ENCODE measurements around the gene RPS6KB2.

RPS6KB2 gene

GRCh38 chr11:67429722-67430121, 1.4 kb downstream of the RPS6KB2 start:
- DNase-seq (ENCODE audit: low spot score), result no peak

DNA sequence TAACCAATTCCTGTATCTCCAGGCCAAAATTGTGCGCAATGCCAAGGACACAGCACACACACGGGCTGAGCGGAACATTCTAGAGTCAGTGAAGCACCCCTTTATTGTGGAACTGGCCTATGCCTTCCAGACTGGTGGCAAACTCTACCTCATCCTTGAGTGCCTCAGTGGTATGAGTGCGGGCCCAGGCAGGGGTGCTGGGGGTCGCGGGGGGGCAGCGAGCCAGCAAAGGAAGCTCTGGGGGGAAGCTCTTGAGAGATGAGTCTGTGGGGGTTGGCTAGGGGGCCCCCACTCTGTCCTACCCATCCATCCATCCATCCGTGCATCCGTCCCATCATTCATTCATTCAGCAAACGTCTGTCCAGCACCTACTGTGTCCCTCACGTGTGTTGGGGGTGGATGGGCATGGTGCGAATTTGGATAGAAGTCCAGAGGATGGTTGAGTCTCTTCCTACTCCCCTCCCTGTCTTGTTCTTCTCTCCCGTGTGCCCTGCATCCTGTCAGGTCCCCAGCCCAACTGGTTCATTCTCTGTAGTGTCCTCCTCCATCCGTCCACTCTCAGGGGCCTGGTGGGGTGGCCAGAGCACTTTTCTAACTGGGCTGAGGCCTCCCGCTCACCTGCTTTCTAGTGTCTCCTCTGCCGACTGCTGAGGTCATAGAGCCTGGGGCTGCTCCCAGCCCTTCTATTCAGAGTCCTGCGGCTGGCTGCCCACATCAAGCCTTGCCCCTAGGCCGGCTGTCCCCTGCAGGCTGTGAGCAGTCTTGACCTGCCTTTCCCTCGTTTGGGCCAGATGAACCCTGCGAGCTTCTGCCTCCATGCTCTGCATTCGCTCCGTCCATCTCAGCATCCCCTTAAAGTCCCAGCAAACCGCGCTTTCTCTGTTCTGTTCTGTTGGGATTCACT, 3.3 kb downstream of the RPS6KB2 start:
- DNase-seq (ENCODE audit: low spot score), result no peak

- DNase-seq (ENCODE audit: low spot score), result no peak
Measured at GRCh38 chr11:67432655-67433349, 4.5 kb downstream of the RPS6KB2 start.

DNA sequence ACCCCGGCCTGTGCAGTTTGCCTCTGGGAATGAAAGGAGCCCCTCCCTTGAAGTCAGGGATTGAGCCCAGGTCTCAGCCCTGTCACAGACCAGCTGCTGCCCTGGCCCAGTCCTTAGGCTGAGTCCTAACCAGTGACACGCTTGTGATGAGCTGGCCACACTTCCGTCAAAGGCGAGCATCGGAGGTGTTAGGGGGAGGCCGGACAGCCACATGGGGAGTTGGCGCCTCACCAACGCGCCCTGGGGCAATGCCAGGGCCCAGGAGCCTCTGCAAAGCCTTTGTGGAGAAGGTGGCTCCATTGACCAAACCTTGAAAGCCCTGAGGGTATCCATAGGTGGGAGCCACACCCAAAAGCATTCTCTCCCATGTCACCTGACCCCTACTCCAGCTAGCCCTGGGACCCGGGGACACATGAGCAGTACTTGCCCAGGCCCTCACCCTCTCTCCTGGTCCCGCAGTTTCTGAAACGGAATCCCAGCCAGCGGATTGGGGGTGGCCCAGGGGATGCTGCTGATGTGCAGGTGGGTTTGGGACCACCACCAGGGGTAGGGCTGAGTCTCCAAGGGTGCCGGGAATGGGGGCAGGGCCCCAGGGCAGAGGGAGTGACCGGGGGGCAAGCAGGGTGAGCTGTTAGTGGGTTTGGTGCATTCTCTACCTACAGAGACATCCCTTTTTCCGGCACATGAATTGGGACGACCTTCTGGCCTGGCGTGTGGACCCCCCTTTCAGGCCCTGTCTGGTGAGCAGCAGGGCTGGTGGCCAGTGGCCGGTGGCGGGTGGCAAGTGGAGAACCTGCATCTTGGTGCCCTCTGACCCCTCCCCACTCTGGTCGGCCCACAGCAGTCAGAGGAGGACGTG, 5.5 kb downstream of the RPS6KB2 start:
- DNase-seq (ENCODE audit: low spot score), result no peak

DNA sequence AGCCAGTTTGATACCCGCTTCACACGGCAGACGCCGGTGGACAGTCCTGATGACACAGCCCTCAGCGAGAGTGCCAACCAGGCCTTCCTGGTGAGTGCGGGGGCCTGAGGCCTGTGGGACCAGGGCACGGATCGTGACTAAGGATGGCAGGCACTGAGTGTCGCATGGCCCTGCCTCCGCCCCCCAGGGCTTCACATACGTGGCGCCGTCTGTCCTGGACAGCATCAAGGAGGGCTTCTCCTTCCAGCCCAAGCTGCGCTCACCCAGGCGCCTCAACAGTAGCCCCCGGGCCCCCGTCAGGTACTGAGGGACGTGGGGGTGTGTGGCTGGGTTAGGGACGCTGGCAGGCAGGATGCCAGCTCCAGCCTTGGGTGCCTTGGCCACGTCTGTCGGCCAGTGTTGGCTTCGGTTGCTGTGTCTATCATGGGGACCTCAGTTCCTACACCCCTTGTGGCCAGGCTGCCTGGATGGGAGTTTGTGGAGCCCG, 6.1 kb downstream of the RPS6KB2 start:
- DNase-seq (ENCODE audit: low spot score), result no peak

GRCh38 chr11:67435031-67435726, 6.9 kb downstream of the RPS6KB2 start:
- DNase-seq (ENCODE audit: low spot score), result no peak

DNA sequence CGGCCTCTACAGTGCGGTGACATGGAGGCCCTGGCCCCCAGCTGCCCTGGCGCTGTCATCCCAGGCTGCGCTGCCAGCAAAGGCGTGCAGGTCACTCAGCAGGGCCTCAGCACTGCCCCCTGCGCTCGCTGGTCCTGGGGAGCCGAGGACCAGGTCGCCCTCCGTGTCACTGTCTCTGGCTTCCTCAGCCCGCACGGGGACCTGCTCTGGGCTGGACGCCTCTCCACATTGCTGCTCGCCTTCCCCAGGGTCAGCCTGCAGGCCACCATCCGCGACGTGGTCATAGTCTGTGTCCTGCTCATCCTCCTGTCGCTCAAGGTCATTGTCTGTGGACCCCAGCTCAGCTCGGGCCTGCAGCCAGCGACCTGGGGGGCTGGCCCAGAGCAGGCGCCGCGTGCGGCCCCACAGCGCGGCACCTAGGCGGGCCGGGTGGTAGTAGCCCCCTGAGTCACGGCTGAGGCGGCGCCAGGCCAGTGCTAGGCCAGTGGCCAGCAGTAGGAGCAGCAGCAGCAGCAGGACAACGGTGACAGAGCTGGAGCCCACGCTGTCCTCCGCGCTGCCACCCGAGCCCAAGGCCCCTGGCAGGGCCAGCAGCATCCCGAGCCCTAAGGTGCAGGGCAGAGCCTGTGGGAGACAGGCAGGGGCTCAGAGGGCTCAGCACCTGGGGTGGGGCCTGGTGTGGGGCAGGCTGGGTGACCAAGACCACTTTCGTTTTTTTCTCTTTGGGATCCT, 7.6 kb downstream of the RPS6KB2 start:
- DNase-seq (ENCODE audit: low spot score), result no peak

DNA sequence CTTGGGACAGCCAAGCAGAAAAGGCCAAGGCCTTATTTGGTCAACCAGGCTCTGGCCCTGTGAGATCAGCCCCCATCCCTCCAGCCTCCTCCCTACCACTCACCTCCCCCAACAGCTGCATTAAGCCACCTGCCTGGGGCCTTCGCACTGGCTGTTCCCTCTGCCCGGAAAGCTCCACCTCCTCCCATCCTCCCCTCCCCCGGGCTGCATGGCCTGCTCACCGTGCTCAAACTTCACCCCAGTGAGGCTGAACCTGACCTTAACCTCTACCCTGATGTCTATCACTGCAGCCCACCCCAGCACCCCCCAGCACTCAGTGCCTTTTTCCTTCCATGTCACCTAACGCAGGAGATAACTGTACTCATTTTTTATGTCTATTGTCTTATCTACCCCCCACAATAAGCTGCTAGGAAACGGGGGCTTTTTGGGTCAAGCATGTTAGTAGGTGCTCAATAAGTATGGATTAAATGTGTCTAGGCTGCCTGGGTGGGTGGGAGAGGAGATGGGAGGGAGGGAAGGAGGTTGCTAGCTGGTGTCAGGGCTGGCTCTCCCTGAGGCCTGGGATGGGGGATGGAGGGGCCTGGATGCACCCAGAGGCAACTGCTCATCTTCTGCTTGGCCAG, 8.3 kb downstream of the RPS6KB2 start:
- DNase-seq (ENCODE audit: low spot score), result no peak

DNA sequence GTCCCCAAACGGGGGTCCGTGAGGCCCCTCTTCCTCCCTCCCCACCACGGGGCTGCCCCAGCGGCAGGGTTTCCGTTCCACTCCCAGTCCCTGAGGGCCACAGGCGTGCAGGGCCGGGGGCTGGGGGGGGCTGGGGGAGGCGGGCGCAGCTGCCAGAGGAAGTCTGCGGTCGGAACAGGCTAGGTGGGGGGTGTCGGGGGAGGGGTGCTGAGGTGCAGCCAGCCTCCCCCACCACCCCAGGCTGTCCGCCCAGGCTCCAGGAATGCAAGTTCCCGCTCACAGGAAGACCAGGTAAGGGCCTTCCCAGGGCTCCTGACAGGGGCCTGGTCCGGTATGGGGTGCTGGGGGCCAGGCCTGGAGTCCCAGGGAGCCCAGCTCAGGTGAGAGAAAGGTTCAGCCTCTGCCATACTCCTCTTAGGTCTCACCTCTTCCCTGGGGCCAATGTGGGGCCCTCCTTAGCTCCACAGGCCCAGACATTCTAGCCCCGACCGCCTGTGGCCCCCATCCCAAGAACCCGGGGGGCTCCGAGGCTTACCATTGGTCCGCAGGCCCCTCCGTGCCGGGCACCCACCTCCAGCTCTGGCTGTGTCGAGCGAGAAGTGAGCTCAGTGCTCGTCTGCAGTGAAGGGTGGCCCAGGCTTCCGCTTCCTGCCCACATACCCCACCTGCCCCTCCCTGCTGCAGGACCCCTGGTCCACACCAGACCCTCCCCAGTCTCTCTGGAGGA, 9.0 kb downstream of the RPS6KB2 start, which contains the start of gene PTPRCAP:
PTPRCAP (minus strand) TSS at position 601 of the 727 bp plus-strand sequence; CDS start at position 538, 63 bp downstream.
- no peak for DNase-seq (ENCODE audit: low spot score)

GRCh38 chr11:67437809-67438157, 9.5 kb downstream of the RPS6KB2 start:
- DNase-seq (ENCODE audit: low spot score), result no peak

GRCh38 chr11:67438158-67438902, 10.0 kb downstream of the RPS6KB2 start:
- DNase-seq (ENCODE audit: low spot score), result no peak

DNA sequence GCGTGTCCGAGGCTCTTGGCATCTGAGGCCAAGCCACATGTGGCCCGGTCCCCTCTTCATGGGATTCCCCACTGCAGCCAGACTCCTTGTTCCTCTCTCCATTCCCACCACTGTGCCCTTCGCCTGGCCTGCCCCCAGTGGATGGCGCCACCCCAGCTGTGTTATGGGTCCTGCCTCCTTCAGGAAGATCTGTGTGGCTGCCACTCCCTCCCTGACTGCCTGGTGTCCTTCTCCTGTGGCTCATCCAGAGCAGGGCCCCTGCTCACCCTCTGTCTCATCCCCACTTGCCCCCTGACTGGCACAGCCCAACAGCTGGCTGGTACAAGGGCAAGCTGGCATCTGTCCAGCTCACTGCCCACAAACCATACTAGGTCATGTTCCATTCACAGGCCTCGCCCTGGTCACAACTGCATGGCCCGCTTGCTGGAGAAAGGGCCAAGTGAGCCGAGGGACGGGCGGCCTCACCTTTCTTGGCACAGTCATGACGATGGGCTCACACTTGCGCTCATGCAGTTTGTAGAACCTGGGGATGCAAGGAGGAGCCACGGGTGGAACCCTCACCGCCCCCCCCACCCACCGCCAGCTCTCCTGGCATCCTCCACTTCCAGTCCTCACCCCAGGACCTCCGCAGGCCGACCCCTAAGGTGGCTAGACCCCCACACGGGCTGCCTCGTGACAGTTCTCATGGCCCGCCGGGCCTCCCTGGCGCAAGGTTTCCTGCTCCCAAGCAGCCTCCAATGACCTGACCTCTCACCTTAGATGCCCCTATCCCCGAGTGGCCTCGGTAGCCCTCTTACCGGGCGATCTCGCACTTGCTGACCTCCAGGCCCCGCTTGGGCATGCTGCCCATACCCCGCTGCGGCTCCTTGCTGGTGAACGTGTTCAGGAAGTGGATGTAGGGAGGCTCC, 11.3 kb downstream of the RPS6KB2 start:
- no peak for DNase-seq (ENCODE audit: low spot score)

- no peak for DNase-seq (ENCODE audit: low spot score)
Measured at GRCh38 chr11:67440229-67441097, 12.2 kb downstream of the RPS6KB2 start.

DNA sequence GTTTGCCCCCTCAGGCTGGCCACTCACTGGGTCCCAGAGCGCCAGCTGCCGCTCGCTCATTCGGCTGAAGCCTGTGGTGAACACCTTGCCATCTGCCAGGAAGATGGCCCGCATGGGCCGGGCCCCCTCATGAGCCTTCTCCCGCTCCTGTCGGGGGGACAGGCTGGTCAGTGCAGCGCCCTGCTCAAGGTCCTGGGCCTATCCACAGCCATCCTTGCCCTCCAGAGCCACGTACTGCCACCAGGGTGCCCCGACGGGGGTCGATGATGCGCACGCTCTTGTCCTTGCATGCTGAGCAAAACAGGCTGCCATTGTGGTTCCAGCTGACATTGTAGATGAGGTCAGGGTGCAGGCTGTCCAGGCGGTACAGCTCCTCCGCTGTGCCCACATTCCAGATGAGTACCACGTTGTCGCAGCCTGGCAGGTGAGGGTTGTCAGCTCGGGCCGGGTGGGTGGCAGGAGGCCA, 12.8 kb downstream of the RPS6KB2 start:
- no peak for DNase-seq (ENCODE audit: low spot score)

- DNase-seq (ENCODE audit: low spot score), result no peak
Measured at GRCh38 chr11:67441731-67442351, 13.5 kb downstream of the RPS6KB2 start.
